ENCODE results near the gene TMEM170A. TPM values are rescaled to one million over a fixed set of nuclear protein-coding genes. Genes with fewer than 3 reads are reported as not detected.
"Not testable (repeated sequence)": the region's sequence is repeated elsewhere in the genome, so short reads cannot be mapped to it uniquely, and the experiment has no call there.

TMEM170A gene
- total RNA-seq, 6 experiments from 2014 or later, result 9.4 to 15.5 (median 12.8) TPM

GRCh38 chr16:75472908-75473877 is 8.7 kb upstream of the TMEM170A start:
- Histone ChIP-seq H3K27ac (no peak overlapping the region), H3K27me3 (no peaks in the 10 kb centered on the region), H3K4me1 (no peaks in the 10 kb centered on the region), H3K4me3 (no peak overlapping the region), H3K9me3 (no peaks in the 10 kb centered on the region), H3K36me3 (no peaks in the 10 kb centered on the region)
- ATAC-seq (no peak), DNase-seq (peak in 1 of 3 donors; percentile 21)
- TF ChIP-seq CTCF (IDR thresholded peaks at IDR 0.05), result no peak
- TF ChIP-seq POLR2A (IDR thresholded peaks at IDR 0.05), result no peak
- intact Hi-C loops (cut with DNase I), result loop anchor here (5.0 to 10.0 kb wide), 2 partner anchors 79 to 292 kb away; no protein-coding TSS in a partner anchor
- 89% methylated on average over 9 of the region's 17 CpGs for WGBS (ENCODE audit: insufficient coverage, low coverage, low lambda C conversion rate, missing lambda C conversion rate)

GRCh38 chr16:75471723-75472633 is 7.5 kb upstream of the TMEM170A start:
- intact Hi-C loops (cut with DNase I), result loop anchor here (5.0 to 10.0 kb wide), 2 partner anchors 80 to 293 kb away; no protein-coding TSS in a partner anchor
- H3K36me3 ChIP-seq, result no peaks in the 10 kb centered on the region
- no peaks in the 10 kb centered on the region for H3K9me3 ChIP-seq
- peak; percentile 97 to 99 (median 98) for ATAC-seq
- H3K27ac ChIP-seq, result no peak overlapping the region
- H3K27me3 ChIP-seq, result no peaks in the 10 kb centered on the region
- no peak overlapping the region for H3K4me3 ChIP-seq
- TF ChIP-seq CTCF (IDR thresholded peaks at IDR 0.05), result peak; percentile 59 to 78 (median 74)
- no peak for TF ChIP-seq POLR2A (IDR thresholded peaks at IDR 0.05)
- 9% methylated on average over 9 of the region's 10 CpGs for WGBS (ENCODE audit: insufficient coverage, low coverage, low lambda C conversion rate, missing lambda C conversion rate)
- no peaks in the 10 kb centered on the region for H3K4me1 ChIP-seq
- peak; percentile 36 to 64 (median 51) for DNase-seq

GRCh38 chr16:75466760-75467159 is 2.3 kb upstream of the TMEM170A start:
- Histone ChIP-seq H3K4me3 (no peak overlapping the region), H3K9me3 (no peaks in the 10 kb centered on the region), H3K27ac (no peak overlapping the region), H3K27me3 (no peaks in the 10 kb centered on the region), H3K4me1 (peaks cover 0 to 7% (median 0%) of the 10 kb centered on the region in 4 donors), H3K36me3 (no peaks in the 10 kb centered on the region)
- WGBS (ENCODE audit: insufficient coverage, low coverage, low lambda C conversion rate, missing lambda C conversion rate), result 75% methylated on average over 2 of the region's 2 CpGs
- DNase-seq (peak in 1 of 3 donors; percentile 11), ATAC-seq (no peak)
- TF ChIP-seq CTCF (IDR thresholded peaks at IDR 0.05), result no peak
- TF ChIP-seq POLR2A (IDR thresholded peaks at IDR 0.05), result no peak
- intact Hi-C loops (cut with DNase I), result no loop called here

GRCh38 chr16:75463389-75464121 is 934 bp downstream of the TMEM170A start:
- Histone ChIP-seq H3K27ac (peak overlapping the region; percentile 87 to 99 (median 96)), H3K4me3 (peak overlapping the region; percentile 86 to 97 (median 96))
- H3K9me3 ChIP-seq; H3K4me1 ChIP-seq; H3K27me3 ChIP-seq; H3K36me3 ChIP-seq; intact Hi-C loops (cut with DNase I): not testable (repeated sequence)
- DNase-seq (peak; percentile 61 to 77 (median 77)), ATAC-seq (peak; percentile 7 to 65 (median 40))
- WGBS (ENCODE audit: insufficient coverage, low coverage, low lambda C conversion rate, missing lambda C conversion rate), result 0% methylated on average over 14 of the region's 39 CpGs

All from right lobe of liver (tissue), 6 donors.